CD4-positive, alpha-beta T cell (primary cell): ENCODE measurements around the gene A3GALT2. TPM values are rescaled to one million over a fixed set of nuclear protein-coding genes. Genes with fewer than 3 reads are reported as not detected.

ENCODE experiments used
- ATAC-seq: fragments of 200-7000 bp; cut with Tn5 transposase; one replicate; pipeline ENCODE4 v1.10.0; 2022; ENCODE audit warnings: mild to moderate bottlenecking; ENCODE audit not compliant: poor library complexity
- CTCF ChIA-PET: fragments of 350-600 bp; sonication (Branson Sonifier 250); formaldehyde crosslinking; loops from one replicate; lab custom pipeline; 2021; ENCODE audit warnings: antibody characterized with exemption, inconsistent platforms; lab: Charles Lee
- POLR2A ChIA-PET: fragments of 350-600 bp; sonication (Branson Sonifier 250); formaldehyde crosslinking; loops from one replicate; lab custom pipeline; 2021; ENCODE audit warnings: antibody characterized with exemption, inconsistent platforms; lab: Charles Lee
- DNase-seq, 14 experiments: peaks; one replicate each; pipeline ENCODE4 v3.0.0-alpha.2; 2013 to 2020; ENCODE audit warnings: mixed read lengths in 2 of 14
- H3K27ac ChIP-seq, 2 donors: one replicate each; pipeline versions ENCODE4 v1.5.1 to v1.7.0; 2013; ENCODE audit warnings: low read length in 2 of 2, low read depth in 1 of 2, mild to moderate bottlenecking in 1 of 2
- H3K27me3 ChIP-seq, 2 experiments: 1 replicate in 1 of 2; 2 replicates in 1 of 2; pipeline versions ENCODE4 v1.6.1 to v1.7.0; 2013; ENCODE audit warnings: low read length in 2 of 2, control low read depth in 1 of 2, mild to moderate bottlenecking in 1 of 2, moderate library complexity in 1 of 2; ENCODE audit not compliant: insufficient read depth in 2 of 2, control insufficient read depth in 1 of 2
- H3K36me3 ChIP-seq: one replicate; pipeline ENCODE4 v1.6.1; 2013; ENCODE audit warnings: low read length, control low read depth; ENCODE audit not compliant: insufficient read depth
- H3K4me1 ChIP-seq: one replicate; pipeline ENCODE4 v1.6.1; 2013; ENCODE audit warnings: low read length, control low read depth; ENCODE audit not compliant: insufficient read depth
- H3K4me3 ChIP-seq: one replicate; pipeline ENCODE4 v1.5.1; 2013; ENCODE audit warnings: mild to moderate bottlenecking, low read length, moderate library complexity
- H3K9me3 ChIP-seq, 2 experiments: 1 replicate in 1 of 2; 2 replicates in 1 of 2; pipeline versions ENCODE4 v1.6.1 to v1.7.0; 2013; ENCODE audit warnings: low read length in 2 of 2, mild to moderate bottlenecking in 2 of 2, control low read depth in 1 of 2, moderate library complexity in 1 of 2; ENCODE audit not compliant: control insufficient read depth in 1 of 2, insufficient read depth in 1 of 2
- H3K27ac Mint-ChIP-seq: one replicate; pipeline ENCODE4 v1.8.0; 2020; ENCODE audit warnings: mixed read lengths
- H3K27me3 Mint-ChIP-seq: one replicate; pipeline ENCODE4 v1.8.0; 2021; ENCODE audit warnings: mixed read lengths
- H3K36me3 Mint-ChIP-seq: one replicate; pipeline ENCODE4 v1.8.0; 2021; ENCODE audit warnings: low read depth, mixed read lengths
- H3K4me1 Mint-ChIP-seq: one replicate; pipeline ENCODE4 v1.8.0; 2021; ENCODE audit warnings: low read depth, mixed read lengths
- H3K4me3 Mint-ChIP-seq: one replicate; pipeline ENCODE4 v1.8.0; 2020; ENCODE audit warnings: mild to moderate bottlenecking, mixed read lengths
- H3K9me3 Mint-ChIP-seq: one replicate; pipeline ENCODE4 v1.8.0; 2020; ENCODE audit warnings: mixed read lengths
- intact Hi-C, 2 experiments: fragments of 100-400 bp; cut with DNase I in 1 of 2; cut with micrococcal nuclease in 1 of 2; formaldehyde crosslinking; loops; one replicate each; pipeline versions ENCODE4 v1.15.1 to v1.9.0; 2023 to 2025; cut with DNase I, micrococcal nuclease
- total RNA-seq, 174 experiments: library from RNA in 2 of 174; stranded (reverse) in 2 of 174; gene quantifications; one replicate each; pipeline ENCODE4 v1.2.3 and lab custom pipeline; 2021 to 2026
- TF ChIP-seq, protein P1 (sequence below): fragments of 200-600 bp; IDR thresholded peaks from one replicate; pipeline ENCODE4 v1.8.0; 2022; ENCODE audit warnings: antibody characterized with exemption, mild to moderate bottlenecking

Gene A3GALT2
- total RNA-seq, 2 experiments from 2014 or later, result not detected

DNA sequence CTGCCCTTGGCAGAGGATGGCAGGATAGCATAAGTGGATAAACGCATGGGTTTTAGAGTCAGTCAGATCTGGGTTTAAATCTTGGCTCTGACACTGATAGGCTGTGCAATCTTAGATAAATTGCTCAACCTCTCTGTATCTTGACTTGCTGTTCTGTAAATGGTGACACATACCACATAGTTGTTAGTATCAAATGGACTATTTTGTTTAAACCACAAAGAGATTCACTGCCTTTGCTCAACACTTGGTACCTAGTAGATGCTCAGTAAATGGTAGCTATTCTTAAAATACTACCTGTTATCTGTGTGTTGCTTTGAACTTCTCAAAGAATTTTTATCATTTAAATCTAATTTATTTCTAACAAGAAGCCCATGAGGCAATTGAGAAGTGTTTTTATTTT, 39.5 kb upstream of the A3GALT2 start:
- Histone ChIP-seq H3K9me3 (no peaks in the 10 kb centered on the region), H3K4me3 (no peak overlapping the region), H3K4me1 (no peaks in the 10 kb centered on the region), H3K27me3 (no peaks in the 10 kb centered on the region), H3K36me3 (no peaks in the 10 kb centered on the region), H3K27ac (no peak overlapping the region)
- intact Hi-C loops, result loop anchor here in 1 of 2 experiments (10.0 kb wide), 1 partner anchor 246 kb away; no protein-coding TSS in a partner anchor
- TF ChIP-seq, protein P1, sequence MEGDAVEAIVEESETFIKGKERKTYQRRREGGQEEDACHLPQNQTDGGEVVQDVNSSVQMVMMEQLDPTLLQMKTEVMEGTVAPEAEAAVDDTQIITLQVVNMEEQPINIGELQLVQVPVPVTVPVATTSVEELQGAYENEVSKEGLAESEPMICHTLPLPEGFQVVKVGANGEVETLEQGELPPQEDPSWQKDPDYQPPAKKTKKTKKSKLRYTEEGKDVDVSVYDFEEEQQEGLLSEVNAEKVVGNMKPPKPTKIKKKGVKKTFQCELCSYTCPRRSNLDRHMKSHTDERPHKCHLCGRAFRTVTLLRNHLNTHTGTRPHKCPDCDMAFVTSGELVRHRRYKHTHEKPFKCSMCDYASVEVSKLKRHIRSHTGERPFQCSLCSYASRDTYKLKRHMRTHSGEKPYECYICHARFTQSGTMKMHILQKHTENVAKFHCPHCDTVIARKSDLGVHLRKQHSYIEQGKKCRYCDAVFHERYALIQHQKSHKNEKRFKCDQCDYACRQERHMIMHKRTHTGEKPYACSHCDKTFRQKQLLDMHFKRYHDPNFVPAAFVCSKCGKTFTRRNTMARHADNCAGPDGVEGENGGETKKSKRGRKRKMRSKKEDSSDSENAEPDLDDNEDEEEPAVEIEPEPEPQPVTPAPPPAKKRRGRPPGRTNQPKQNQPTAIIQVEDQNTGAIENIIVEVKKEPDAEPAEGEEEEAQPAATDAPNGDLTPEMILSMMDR, result no peak
- no peak overlapping the region for H3K27ac Mint-ChIP-seq
- no peak for ATAC-seq
- no peaks in the 10 kb centered on the region for H3K27me3 Mint-ChIP-seq
- H3K4me3 Mint-ChIP-seq, result no peak overlapping the region
- no peaks in the 10 kb centered on the region for H3K9me3 Mint-ChIP-seq
- DNase-seq, result no peak
- POLR2A ChIA-PET, result no interaction called here
- H3K4me1 Mint-ChIP-seq, result peaks cover 6% of the 10 kb centered on the region
- no peaks in the 10 kb centered on the region for H3K36me3 Mint-ChIP-seq
- CTCF ChIA-PET, result no interaction called here

DNA sequence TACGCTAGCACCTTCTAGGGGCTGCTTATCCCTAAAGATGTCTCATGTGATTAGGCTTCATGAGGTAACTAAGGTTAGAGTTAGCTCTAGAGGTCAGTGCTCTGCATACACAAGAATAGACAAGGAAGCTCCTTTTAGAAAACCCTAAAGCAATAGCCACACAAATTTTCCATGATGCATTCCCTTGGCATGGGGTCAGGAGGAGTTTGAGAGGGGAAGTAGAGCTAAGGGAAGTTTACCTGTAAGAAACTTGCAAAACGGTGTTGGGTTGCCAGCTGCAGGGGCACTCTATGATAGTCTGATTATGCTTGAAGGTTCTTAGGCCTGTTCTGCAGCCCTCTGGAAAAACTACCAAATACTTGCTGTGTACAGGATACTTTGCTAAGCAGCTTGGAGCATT, 39.0 kb upstream of the A3GALT2 start:
- Histone ChIP-seq H3K27me3 (no peaks in the 10 kb centered on the region), H3K27ac (no peak overlapping the region), H3K4me1 (no peaks in the 10 kb centered on the region), H3K9me3 (no peaks in the 10 kb centered on the region), H3K36me3 (no peaks in the 10 kb centered on the region), H3K4me3 (no peak overlapping the region)
- POLR2A ChIA-PET, result no interaction called here
- Mint-ChIP-seq H3K4me1 (peaks cover 6% of the 10 kb centered on the region), H3K27ac (no peak overlapping the region), H3K4me3 (no peak overlapping the region), H3K36me3 (no peaks in the 10 kb centered on the region), H3K27me3 (no peaks in the 10 kb centered on the region), H3K9me3 (no peaks in the 10 kb centered on the region)
- intact Hi-C loops, result loop anchor here in 1 of 2 experiments (10.0 kb wide), 1 partner anchor 245 kb away; no protein-coding TSS in a partner anchor
- CTCF ChIA-PET, result no interaction called here
- ATAC-seq, result no peak
- no peak for DNase-seq
- TF ChIP-seq, protein P1, result no peak

DNA sequence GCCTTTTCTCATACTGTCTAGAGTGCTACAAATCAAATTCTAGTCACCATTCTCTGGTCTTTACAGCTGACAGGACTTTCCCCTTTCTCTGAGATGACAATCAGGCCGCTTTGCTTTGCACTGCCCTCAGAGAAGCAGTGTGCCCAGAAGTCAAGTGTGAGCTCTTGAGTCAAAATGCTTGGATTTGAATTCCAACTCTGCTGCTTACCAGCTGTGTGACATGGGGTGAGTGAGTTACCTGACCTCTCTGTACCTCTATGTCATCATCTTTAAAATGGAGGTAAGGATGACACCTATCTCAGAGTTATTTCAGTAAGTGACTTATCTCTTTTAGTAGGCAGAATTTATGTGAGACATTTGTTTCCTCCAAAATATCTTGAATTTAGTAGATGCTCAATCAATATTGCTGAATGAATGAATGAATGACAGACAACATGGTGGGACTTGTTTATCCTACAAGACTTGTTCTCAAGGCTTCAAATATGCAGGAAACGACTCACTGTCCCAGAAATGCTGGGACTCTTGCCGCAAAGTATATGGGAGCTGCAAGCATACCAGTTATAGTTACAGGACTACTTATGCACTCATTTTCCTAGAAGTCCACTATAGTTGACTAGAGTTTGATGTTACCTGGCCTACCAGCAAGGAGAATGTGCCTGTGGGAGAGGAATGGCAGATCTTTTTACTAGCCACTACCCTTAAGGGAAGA, 38.1 kb upstream of the A3GALT2 start:
- POLR2A ChIA-PET, result no interaction called here
- TF ChIP-seq, protein P1, result no peak

More for the DNA sequence above, 38.1 kb upstream of the A3GALT2 start:
- ATAC-seq (no peak), DNase-seq (no peak)
- H3K9me3 Mint-ChIP-seq, result no peaks in the 10 kb centered on the region
- peaks cover 6% of the 10 kb centered on the region for H3K4me1 Mint-ChIP-seq
- no peaks in the 10 kb centered on the region for H3K4me1 ChIP-seq
- H3K27me3 ChIP-seq, result no peaks in the 10 kb centered on the region
- H3K36me3 ChIP-seq, result no peaks in the 10 kb centered on the region
- H3K36me3 Mint-ChIP-seq, result no peaks in the 10 kb centered on the region
- no peaks in the 10 kb centered on the region for H3K27me3 Mint-ChIP-seq
- no peak overlapping the region for H3K27ac ChIP-seq
- CTCF ChIA-PET, result no interaction called here
- H3K9me3 ChIP-seq, result no peaks in the 10 kb centered on the region
- no peak overlapping the region for H3K4me3 ChIP-seq
- intact Hi-C loops, result no loop called here
- H3K27ac Mint-ChIP-seq, result no peak overlapping the region
- no peak overlapping the region for H3K4me3 Mint-ChIP-seq
